HK-2 (cell line): ENCODE measurements around the gene CRADD.
A peak's percentile ranks its signal among the peaks of the same experiment; 100 is the strongest.
"Not testable (repeated sequence)": the region's sequence is repeated elsewhere in the genome, so short reads cannot be mapped to it uniquely, and the experiment has no call there.

ENCODE experiments used
- DNase-seq: peaks from one replicate; pipeline ENCODE4 v3.0.0-alpha.2; 2018; ENCODE audit not compliant: unreplicated experiment

Gene CRADD

GRCh38 chr12:93871566-93871965 lies 194.4 kb downstream of the CRADD start:
- not testable (repeated sequence) for DNase-seq

GRCh38 chr12:93873561-93873960 lies 196.4 kb downstream of the CRADD start:
- DNase-seq: no peak

- DNase-seq: no peak
These were observed 198.0 kb downstream of the CRADD start for GRCh38 chr12:93875157-93875556.

- no peak for DNase-seq
These were observed 199.2 kb downstream of the CRADD start for GRCh38 chr12:93876360-93876759.

GRCh38 chr12:93877446-93877845 lies 200.3 kb downstream of the CRADD start:
- no peak for DNase-seq

GRCh38 chr12:93879476-93880421 lies 202.6 kb downstream of the CRADD start:
- DNase-seq: peak; percentile 23

- no peak for DNase-seq
These were observed 203.8 kb downstream of the CRADD start for GRCh38 chr12:93880853-93881522.

GRCh38 chr12:93882763-93883162 lies 205.6 kb downstream of the CRADD start:
- DNase-seq: no peak

- DNase-seq: no peak
These were observed 206.4 kb downstream of the CRADD start for GRCh38 chr12:93883436-93884154.

GRCh38 chr12:93884794-93885460 lies 207.8 kb downstream of the CRADD start:
- no peak for DNase-seq

- DNase-seq: not testable (repeated sequence)
These were observed 208.9 kb downstream of the CRADD start for GRCh38 chr12:93885973-93886532.

- DNase-seq: no peak
These were observed 209.6 kb downstream of the CRADD start for GRCh38 chr12:93886533-93887511.

- DNase-seq: no peak
These were observed 211.8 kb downstream of the CRADD start for GRCh38 chr12:93888964-93889363.

- DNase-seq: no peak
These were observed 212.5 kb downstream of the CRADD start for GRCh38 chr12:93889516-93890212.

- DNase-seq: no peak
These were observed 215.5 kb downstream of the CRADD start for GRCh38 chr12:93892423-93893268.

GRCh38 chr12:93894391-93895088 lies 217.4 kb downstream of the CRADD start:
- DNase-seq: no peak

- no peak for DNase-seq
These were observed 217.9 kb downstream of the CRADD start for GRCh38 chr12:93895089-93895445.

GRCh38 chr12:93896427-93896826 lies 219.3 kb downstream of the CRADD start:
- no peak for DNase-seq
